Measurements from ENCODE around the gene TTYH1. TPM values are rescaled to one million over a fixed set of nuclear protein-coding genes. Genes with fewer than 3 reads are reported as not detected.
"Not testable (repeated sequence)": the region's sequence is repeated elsewhere in the genome, so short reads cannot be mapped to it uniquely, and the experiment has no call there.

The TTYH1 gene
- total RNA-seq, 6 donors from 2014 or later, result not detected

DNA sequence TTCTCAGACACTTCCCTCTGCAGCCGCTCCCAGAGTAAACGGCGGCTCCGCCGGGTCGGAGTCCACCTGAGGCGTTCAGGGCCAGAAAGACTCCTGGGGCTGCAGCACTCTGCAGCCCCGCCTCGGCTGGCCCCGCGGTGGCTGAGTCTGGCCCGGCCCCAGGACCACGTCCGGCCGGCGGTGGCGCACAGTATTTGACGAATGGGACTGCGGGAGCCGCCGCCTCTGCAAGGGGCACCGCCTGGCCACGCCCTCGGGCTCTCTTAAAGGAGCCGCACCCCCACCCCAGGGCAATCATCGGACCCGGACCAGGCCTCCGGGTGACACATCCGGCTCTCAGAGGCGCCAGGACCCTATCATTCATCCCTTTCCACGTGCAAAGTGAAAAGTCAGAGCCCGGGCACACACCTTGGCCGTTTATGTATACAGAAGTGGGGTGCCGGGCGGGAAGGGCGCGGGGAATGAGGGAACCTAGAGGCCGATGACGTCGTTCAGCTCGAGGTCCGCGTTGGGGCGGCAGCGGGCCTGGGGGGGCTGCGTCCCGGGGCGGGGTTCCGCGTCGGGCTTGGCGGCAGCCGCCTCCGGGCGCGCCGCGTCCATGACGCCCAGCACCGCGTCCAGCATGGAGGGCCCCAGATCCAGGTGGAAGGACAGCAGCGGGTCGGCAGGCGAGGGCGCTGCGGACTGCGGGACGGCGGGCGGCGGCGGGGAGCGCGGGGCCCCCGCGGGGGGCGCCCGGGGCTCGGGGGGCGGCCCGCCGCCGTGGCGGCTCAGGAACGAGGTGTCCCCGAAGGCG, 49.6 kb downstream of the TTYH1 start:
- Histone ChIP-seq H3K27me3 (no peaks in the 10 kb centered on the region), H3K36me3 (peaks cover 14 to 27% (median 25%) of the 10 kb centered on the region in 4 donors), H3K9me3 (no peaks in the 10 kb centered on the region), H3K4me1 (peaks cover 34 to 64% (median 43%) of the 10 kb centered on the region in 4 donors), H3K27ac (peak overlapping the region; percentile 97 to 99 (median 98)), H3K4me3 (peak overlapping the region; percentile 45 to 83 (median 73))
- TF ChIP-seq POLR2AphosphoS5 (IDR thresholded peaks at IDR 0.05), result peak; percentile 69 to 79
- TF ChIP-seq, protein P1, sequence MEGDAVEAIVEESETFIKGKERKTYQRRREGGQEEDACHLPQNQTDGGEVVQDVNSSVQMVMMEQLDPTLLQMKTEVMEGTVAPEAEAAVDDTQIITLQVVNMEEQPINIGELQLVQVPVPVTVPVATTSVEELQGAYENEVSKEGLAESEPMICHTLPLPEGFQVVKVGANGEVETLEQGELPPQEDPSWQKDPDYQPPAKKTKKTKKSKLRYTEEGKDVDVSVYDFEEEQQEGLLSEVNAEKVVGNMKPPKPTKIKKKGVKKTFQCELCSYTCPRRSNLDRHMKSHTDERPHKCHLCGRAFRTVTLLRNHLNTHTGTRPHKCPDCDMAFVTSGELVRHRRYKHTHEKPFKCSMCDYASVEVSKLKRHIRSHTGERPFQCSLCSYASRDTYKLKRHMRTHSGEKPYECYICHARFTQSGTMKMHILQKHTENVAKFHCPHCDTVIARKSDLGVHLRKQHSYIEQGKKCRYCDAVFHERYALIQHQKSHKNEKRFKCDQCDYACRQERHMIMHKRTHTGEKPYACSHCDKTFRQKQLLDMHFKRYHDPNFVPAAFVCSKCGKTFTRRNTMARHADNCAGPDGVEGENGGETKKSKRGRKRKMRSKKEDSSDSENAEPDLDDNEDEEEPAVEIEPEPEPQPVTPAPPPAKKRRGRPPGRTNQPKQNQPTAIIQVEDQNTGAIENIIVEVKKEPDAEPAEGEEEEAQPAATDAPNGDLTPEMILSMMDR (IDR thresholded peaks at IDR 0.05), result peak in 4 of 6 experiments; percentile 23 to 37 (median 28)
- peak in 3 of 4 donors; percentile 7 to 85 (median 39) for TF ChIP-seq POLR2A (IDR thresholded peaks at IDR 0.05)
- TF ChIP-seq EP300 (IDR thresholded peaks at IDR 0.05), result peak in 1 of 4 donors; percentile 29
- peak; percentile 82 to 88 for ATAC-seq (ENCODE audit: low FRiP score in 2 of 2)
- peak; percentile 92 to 96 for DNase-seq
- WGBS, 2 donors, result 7 to 20% methylated on average over 1 to 38 of the region's 87 CpGs

DNA sequence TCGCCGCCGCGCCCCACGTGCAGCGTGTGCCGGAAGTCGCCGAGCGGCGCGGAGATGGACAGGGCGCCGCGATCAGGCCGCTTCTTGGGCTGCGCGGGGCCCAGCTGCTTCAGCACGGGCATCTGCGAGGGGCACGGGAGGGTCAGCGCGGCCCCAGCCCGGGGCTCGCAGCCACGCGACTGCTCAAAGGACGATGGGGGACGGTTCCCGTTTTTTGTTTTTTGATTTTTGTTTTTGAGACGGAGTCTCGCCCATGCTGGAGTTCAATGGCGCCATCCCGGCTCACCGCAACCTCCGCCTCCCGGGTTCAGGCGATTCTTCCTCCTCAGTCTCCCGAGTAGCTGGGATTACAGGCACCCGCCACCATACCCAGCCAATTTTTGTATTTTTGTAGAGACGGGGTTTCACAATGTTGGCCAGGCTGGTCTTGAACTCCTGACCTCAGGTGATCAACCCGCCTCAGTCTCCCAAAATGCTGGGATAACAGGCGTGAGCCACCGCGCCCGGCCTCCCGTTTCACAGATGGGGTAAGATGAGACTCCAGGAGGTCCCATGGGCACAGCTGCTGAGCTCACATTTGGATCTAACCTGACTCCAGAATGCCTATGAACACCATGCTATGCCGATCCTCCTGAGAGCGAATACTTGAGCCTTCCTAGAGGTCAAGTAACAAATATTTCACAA, 50.3 kb downstream of the TTYH1 start:
- peak in 1 of 2 donors; percentile 73 for DNase-seq
- peaks cover 35 to 64% (median 44%) of the 10 kb centered on the region in 4 donors for H3K4me1 ChIP-seq
- 82 to 99% methylated on average over 14 to 44 of the region's 49 CpGs for WGBS, 2 donors
- H3K27me3 ChIP-seq, result peaks cover 0 to 2% (median 0%) of the 10 kb centered on the region in 4 donors
- ATAC-seq (ENCODE audit: low FRiP score in 2 of 2), result no peak
- H3K36me3 ChIP-seq, result peaks cover 10 to 19% (median 18%) of the 10 kb centered on the region in 4 donors
- no peak for TF ChIP-seq POLR2AphosphoS5 (IDR thresholded peaks at IDR 0.05)
- no peak for TF ChIP-seq EP300 (IDR thresholded peaks at IDR 0.05)
- TF ChIP-seq, protein P1 (IDR thresholded peaks at IDR 0.05), result no peak
- no peak for TF ChIP-seq POLR2A (IDR thresholded peaks at IDR 0.05)
- peak overlapping the region in 1 of 4 donors; percentile 98 for H3K27ac ChIP-seq
- H3K4me3 ChIP-seq, result peak overlapping the region in 3 of 4 donors; percentile 65 to 83 (median 81)
- no peaks in the 10 kb centered on the region for H3K9me3 ChIP-seq

DNA sequence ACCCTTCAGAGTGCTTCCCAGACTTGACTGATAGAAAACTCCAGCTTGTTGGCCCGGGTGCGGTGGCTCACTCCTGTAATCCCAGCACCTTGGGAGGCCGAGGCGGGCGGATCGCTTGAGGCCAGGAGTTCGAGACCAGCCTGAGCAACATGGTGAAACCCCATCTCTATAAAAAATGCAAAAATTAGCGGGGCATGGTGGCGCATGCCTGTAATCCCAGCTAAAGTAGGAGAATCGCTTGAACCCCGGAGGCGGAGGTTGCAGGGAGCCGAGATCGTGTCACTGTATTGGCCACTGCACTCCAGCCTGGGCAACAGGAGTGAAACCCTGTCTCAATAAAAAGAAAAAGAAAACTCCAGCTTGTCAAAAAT, 50.8 kb downstream of the TTYH1 start:
- 92 to 94% methylated on average over 14 of the region's 14 CpGs for WGBS, 2 donors
- not testable (repeated sequence) for H3K27ac ChIP-seq; H3K9me3 ChIP-seq; H3K27me3 ChIP-seq; H3K4me3 ChIP-seq; ATAC-seq (ENCODE audit: low FRiP score in 2 of 2)
- DNase-seq, result peak in 1 of 2 donors; percentile 67
- Histone ChIP-seq H3K4me1 (peaks cover 33 to 64% (median 44%) of the 10 kb centered on the region in 4 donors), H3K36me3 (peaks cover 5 to 14% (median 12%) of the 10 kb centered on the region in 4 donors)

DNA sequence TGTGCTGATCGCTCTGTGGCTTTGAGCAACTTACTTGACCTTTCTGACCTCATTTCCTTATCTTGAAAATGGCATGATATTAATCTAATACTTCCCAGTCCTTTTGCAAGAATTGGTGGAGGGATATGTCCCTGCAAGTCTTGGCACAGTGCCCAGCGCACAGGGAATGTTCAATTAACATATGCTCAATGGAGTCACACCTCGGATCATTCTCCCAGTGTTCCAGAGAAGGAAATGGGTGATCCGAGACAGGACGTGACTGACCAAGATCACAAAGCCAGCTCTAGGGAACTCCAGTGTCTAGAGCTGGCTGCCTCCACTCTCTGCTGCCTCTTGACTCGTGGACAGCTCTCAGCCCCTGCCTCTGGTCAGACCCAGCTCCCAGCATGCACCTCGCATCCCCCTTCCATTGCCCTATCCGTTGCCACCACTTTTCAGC, 54.3 kb downstream of the TTYH1 start:
- Histone ChIP-seq H3K36me3 (no peaks in the 10 kb centered on the region), H3K4me1 (peaks cover 30 to 55% (median 39%) of the 10 kb centered on the region in 4 donors), H3K9me3 (no peaks in the 10 kb centered on the region), H3K27ac (peak overlapping the region; percentile 64 to 91 (median 84)), H3K27me3 (peaks cover 0 to 11% (median 4%) of the 10 kb centered on the region in 4 donors), H3K4me3 (no peak overlapping the region)
- DNase-seq (no peak), ATAC-seq (ENCODE audit: low FRiP score in 2 of 2) (no peak)
- 38 to 50% methylated on average over 4 to 8 of the region's 8 CpGs for WGBS, 2 donors
- TF ChIP-seq, protein P1 (IDR thresholded peaks at IDR 0.05), result no peak
- peak; percentile 46 to 79 for TF ChIP-seq POLR2AphosphoS5 (IDR thresholded peaks at IDR 0.05)
- peak in 1 of 4 donors; percentile 36 for TF ChIP-seq EP300 (IDR thresholded peaks at IDR 0.05)

DNA sequence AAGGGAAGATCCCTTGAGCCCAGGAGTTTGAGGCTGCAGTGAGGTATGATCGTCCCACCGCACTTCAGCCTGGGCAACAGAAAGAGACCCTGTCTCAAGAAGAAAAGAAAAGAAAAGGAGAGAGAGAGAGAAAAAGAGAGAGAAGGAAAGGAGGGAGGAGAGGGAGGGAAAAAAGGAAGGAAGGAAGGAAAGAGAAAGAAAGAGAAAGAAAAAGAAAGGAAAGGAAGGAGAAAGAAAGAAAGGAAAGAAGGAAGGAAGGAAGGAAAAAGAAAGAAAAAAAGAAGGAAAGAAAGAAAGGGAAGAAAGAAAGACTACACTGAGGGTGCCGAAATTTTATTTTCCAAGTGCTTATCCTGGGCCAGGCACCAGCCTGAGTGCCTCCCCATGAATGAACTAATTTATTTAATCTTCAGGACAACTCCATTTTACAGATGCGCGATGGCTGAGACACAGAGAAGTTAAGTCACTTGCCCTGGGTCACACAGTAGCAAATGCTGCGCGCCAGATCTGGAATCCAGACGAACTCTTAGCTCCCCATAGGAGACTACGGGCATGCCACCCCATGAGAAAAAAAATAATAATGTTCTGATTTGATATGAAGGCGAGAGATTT, 55.1 kb downstream of the TTYH1 start:
- H3K27ac ChIP-seq, result peak overlapping the region; percentile 79 to 91 (median 86)
- H3K9me3 ChIP-seq, result no peaks in the 10 kb centered on the region
- 70 to 86% methylated on average over 10 of the region's 10 CpGs for WGBS, 2 donors
- peaks cover 0 to 11% (median 4%) of the 10 kb centered on the region in 4 donors for H3K27me3 ChIP-seq
- ATAC-seq (ENCODE audit: low FRiP score in 2 of 2) (no peak), DNase-seq (no peak)
- peaks cover 30 to 49% (median 36%) of the 10 kb centered on the region in 4 donors for H3K4me1 ChIP-seq
- peak overlapping the region in 3 of 4 donors; percentile 44 to 59 (median 57) for H3K4me3 ChIP-seq
- no peaks in the 10 kb centered on the region for H3K36me3 ChIP-seq
- no peak for TF ChIP-seq POLR2A (IDR thresholded peaks at IDR 0.05)

All from upper lobe of left lung (tissue), 6 donors.